KMS-11 (cell line): Measurements from ENCODE around the gene OSGEP.

Experiments
- H2AFZ ChIP-seq: fragments of 200-600 bp; sonication (generic); 2 replicates; pipeline ENCODE4 v1.6.1; 2016; ENCODE audit warnings: antibody characterized with exemption, mixed run types, low read depth
- H3K27ac ChIP-seq: fragments of 200-600 bp; sonication (generic); 2 replicates; pipeline ENCODE4 v1.6.1; 2016; ENCODE audit warnings: mild to moderate bottlenecking, mixed run types
- H3K27me3 ChIP-seq: fragments of 200-600 bp; sonication (generic); 2 replicates; pipeline ENCODE4 v1.6.1; 2017; ENCODE audit warnings: mild to moderate bottlenecking, low read depth, mixed run types, moderate library complexity; ENCODE audit not compliant: insufficient read depth
- H3K36me3 ChIP-seq: fragments of 200-600 bp; sonication (generic); 2 replicates; pipeline ENCODE4 v1.6.1; 2017; ENCODE audit warnings: mild to moderate bottlenecking, mixed run types; ENCODE audit not compliant: insufficient read depth
- H3K4me1 ChIP-seq: fragments of 200-600 bp; sonication (generic); 2 replicates; pipeline ENCODE4 v1.6.1; 2016; ENCODE audit warnings: mild to moderate bottlenecking, low read depth, mixed run types; ENCODE audit not compliant: poor library complexity, severe bottlenecking
- H3K4me2 ChIP-seq: fragments of 200-600 bp; sonication (generic); 2 replicates; pipeline ENCODE4 v1.7.0; 2016; ENCODE audit warnings: mild to moderate bottlenecking, mixed run types
- H3K4me3 ChIP-seq: fragments of 200-600 bp; sonication (generic); IDR thresholded peaks from 2 replicates; pipeline ENCODE4 v1.6.1; 2017; ENCODE audit warnings: low read depth, low read length, mixed read lengths; ENCODE audit not compliant: insufficient read depth
- H3K79me2 ChIP-seq: fragments of 200-600 bp; sonication (generic); 2 replicates; pipeline ENCODE4 v1.6.1; 2016; ENCODE audit warnings: low read depth, mixed run types; ENCODE audit not compliant: insufficient read depth
- H3K9ac ChIP-seq: fragments of 200-600 bp; sonication (generic); 2 replicates; pipeline ENCODE4 v1.6.1; 2016; ENCODE audit warnings: mild to moderate bottlenecking, mixed run types
- H4K20me1 ChIP-seq: fragments of 200-600 bp; sonication (generic); 2 replicates; pipeline ENCODE4 v1.6.1; 2016; ENCODE audit warnings: mild to moderate bottlenecking, mixed run types; ENCODE audit not compliant: insufficient read depth
- TF ChIP-seq, protein P1 (sequence below): fragments of 200-600 bp; sonication (generic); conservative IDR thresholded peaks from 2 replicates; pipeline ENCODE4 v1.6.1; 2017; ENCODE audit warnings: low read depth, mild to moderate bottlenecking, antibody characterized with exemption, low read length, moderate library complexity, mixed read lengths

The OSGEP gene

DNA sequence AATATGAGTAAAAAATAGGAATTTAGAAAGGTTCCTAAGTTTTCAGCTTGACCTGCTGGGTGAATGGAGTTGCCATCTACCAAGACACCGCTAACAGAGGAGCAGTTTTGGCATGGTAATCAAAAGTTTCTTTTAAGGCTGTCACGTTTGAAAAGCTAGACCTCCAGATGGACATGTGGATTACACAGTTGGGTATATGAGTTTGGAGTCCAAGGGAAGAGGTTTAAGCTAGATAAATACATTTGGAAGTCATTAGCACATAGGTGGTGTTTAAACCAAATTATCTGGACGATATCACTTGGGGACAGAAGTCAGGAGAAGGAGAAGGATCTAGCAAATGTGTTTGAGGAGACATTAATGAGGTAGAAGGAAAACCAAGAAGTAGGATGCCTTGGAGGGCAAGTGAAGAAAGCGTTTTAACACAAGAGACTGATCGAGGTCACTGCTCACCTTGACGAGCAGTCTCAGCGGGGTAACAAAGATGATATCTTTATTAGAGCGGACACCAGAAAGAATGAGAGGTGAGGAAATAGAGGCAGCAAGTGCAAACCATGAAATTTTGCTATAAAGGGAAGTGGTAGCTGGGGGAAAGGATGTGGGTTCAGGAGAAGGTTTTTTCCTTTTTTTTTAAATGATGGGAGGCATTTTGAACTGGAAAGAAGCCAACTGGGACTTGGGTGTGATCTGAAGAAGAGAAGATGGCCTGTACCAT is 32.2 kb upstream of the OSGEP start:
- Histone ChIP-seq H3K27me3 (no peaks in the 10 kb centered on the region), H3K4me1 (peaks cover 34% of the 10 kb centered on the region), H2AFZ (no peak overlapping the region), H3K27ac (no peak overlapping the region), H3K4me3 (no peak overlapping the region), H3K79me2 (no peaks in the 10 kb centered on the region), H3K9ac (no peak overlapping the region), H4K20me1 (no peaks in the 10 kb centered on the region), H3K4me2 (no peak overlapping the region), H3K36me3 (no peaks in the 10 kb centered on the region)
- TF ChIP-seq, protein P1, sequence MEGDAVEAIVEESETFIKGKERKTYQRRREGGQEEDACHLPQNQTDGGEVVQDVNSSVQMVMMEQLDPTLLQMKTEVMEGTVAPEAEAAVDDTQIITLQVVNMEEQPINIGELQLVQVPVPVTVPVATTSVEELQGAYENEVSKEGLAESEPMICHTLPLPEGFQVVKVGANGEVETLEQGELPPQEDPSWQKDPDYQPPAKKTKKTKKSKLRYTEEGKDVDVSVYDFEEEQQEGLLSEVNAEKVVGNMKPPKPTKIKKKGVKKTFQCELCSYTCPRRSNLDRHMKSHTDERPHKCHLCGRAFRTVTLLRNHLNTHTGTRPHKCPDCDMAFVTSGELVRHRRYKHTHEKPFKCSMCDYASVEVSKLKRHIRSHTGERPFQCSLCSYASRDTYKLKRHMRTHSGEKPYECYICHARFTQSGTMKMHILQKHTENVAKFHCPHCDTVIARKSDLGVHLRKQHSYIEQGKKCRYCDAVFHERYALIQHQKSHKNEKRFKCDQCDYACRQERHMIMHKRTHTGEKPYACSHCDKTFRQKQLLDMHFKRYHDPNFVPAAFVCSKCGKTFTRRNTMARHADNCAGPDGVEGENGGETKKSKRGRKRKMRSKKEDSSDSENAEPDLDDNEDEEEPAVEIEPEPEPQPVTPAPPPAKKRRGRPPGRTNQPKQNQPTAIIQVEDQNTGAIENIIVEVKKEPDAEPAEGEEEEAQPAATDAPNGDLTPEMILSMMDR: no peak

DNA sequence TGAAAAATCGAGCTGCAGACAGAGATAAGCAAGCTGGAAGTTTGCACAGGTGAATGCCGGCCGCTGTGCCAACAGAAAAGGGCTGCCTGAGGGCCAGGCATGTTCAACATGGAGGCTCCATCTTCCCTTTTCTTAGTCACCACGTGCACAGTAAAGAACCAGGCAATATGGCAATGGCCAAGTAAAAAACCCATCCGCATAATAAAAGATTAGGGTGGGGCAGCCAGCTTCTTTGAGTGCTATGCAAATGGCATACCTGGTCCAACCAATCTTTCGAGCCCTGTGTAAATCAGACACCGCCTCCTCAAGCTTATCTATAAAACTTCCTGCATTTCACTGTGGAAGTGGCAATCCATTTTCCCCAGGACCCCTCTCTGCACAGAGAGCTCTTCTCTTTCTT is 31.3 kb upstream of the OSGEP start:
- Histone ChIP-seq H3K4me3 (no peak overlapping the region), H3K9ac (no peak overlapping the region), H3K27ac (no peak overlapping the region), H3K4me1 (peaks cover 33% of the 10 kb centered on the region), H3K79me2 (no peaks in the 10 kb centered on the region), H3K4me2 (no peak overlapping the region), H3K36me3 (no peaks in the 10 kb centered on the region), H4K20me1 (no peaks in the 10 kb centered on the region), H2AFZ (no peak overlapping the region), H3K27me3 (no peaks in the 10 kb centered on the region)
- TF ChIP-seq, protein P1: no peak

DNA sequence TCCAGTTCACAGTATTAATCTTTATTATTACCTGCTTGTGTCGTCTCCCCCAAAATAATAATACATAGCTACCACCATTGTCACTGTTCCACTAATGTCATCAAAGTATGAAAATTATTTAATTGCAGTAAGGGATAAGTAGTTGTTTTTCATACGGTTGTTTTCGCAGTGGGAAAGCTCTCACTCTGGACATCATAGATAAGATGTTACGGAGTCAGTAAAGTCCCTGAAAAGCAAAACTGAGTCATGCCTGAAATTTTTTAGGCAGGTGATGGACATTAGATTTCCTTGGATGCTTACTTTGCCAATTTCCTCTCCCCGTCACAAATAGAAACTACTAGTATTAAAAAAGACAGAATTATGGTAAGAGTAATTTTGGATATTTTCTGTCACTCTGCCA is 27.8 kb upstream of the OSGEP start:
- no peak overlapping the region for H3K9ac ChIP-seq
- H3K4me2 ChIP-seq: no peak overlapping the region
- H4K20me1 ChIP-seq: no peaks in the 10 kb centered on the region
- H2AFZ ChIP-seq: no peak overlapping the region
- TF ChIP-seq, protein P1: no peak
- no peak overlapping the region for H3K4me3 ChIP-seq
- H3K27me3 ChIP-seq: no peaks in the 10 kb centered on the region
- H3K27ac ChIP-seq: no peak overlapping the region
- H3K79me2 ChIP-seq: no peaks in the 10 kb centered on the region
- peaks cover 11% of the 10 kb centered on the region for H3K4me1 ChIP-seq
- H3K36me3 ChIP-seq: no peaks in the 10 kb centered on the region

DNA sequence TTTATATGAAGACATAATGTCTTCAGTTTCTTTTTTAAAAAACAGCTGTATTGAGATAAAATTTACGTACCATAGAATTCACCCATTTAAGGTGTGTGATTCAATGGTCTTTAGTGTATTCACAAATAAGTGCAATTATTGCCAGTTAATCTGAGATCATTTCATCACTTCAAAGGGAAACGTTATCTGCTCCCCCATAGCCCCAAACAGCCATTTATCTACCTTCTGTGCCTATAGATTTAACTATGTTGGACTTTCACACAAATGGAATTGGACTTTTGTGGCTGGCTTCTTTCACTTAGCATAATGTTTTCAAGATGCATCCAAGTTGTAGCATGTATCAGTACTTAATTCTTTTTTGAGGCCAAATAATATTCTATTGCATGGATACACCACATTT is 24.3 kb upstream of the OSGEP start:
- no peaks in the 10 kb centered on the region for H3K27me3 ChIP-seq
- 0 out of 2 replicates have a peak, but pooled peaks cover 3% of the 10 kb centered on the region for H3K79me2 ChIP-seq
- H3K36me3 ChIP-seq: peaks cover 5% of the 10 kb centered on the region; the same call in 1 of the 2 replicates
- H3K27ac ChIP-seq: no peak overlapping the region
- TF ChIP-seq, protein P1: no peak
- no peak overlapping the region for H3K9ac ChIP-seq
- no peaks in the 10 kb centered on the region for H4K20me1 ChIP-seq
- no peak overlapping the region for H3K4me3 ChIP-seq
- H3K4me1 ChIP-seq: peaks cover 31% of the 10 kb centered on the region
- H3K4me2 ChIP-seq: no peak overlapping the region
- no peak overlapping the region for H2AFZ ChIP-seq
